SKM-1 treated with dmso at 0.1 percent for 144 hours (cell line): Measurements from ENCODE around the gene PFN2.
"Not testable (repeated sequence)": the region's sequence is repeated elsewhere in the genome, so short reads cannot be mapped to it uniquely, and the experiment has no call there.

ENCODE experiments used
- DNase-seq: peaks from one replicate; lab custom pipeline; 2025; ENCODE audit not compliant: unreplicated experiment; lab: John Stamatoyannopoulos, UW

PFN2 gene

DNA sequence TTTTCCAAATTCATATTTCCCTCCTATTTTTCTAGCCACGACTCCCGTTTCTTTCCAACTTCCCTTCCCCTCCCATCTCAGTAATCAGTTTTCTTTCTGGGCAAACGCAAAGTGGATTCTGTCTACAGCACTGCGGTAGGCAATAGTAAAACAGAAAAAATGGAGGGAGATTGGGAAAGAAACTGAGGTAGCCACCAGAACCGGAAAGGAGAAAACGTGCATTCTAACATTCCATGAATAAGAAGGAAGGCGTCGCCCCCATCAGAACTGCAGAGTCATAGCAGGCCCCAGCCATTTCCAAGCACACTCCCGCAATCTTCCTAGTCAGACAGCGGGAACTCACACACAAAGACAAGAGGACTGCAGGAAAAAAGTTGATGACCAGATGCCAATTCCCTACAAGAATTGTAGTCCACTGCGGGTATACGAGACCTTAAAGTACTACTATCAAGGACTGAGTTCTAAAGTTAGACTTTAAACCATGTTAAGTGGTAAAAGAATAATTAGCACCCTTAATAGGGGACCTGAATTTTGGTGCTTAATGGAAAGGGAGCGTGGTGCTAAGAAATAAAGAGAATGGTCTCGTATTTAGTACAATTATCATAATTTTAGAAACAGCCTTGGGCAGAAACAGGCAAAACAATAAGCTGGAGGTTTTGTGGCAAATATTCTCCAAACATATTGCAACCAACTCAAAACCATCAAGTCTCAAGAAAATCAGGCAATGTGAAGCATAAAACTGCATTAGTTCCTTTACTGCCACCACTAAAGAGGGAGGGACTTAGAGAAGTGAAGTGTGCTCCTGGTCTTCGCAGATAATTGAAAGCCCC lies 1.4 kb downstream of the PFN2 start:
- no peak for DNase-seq

DNA sequence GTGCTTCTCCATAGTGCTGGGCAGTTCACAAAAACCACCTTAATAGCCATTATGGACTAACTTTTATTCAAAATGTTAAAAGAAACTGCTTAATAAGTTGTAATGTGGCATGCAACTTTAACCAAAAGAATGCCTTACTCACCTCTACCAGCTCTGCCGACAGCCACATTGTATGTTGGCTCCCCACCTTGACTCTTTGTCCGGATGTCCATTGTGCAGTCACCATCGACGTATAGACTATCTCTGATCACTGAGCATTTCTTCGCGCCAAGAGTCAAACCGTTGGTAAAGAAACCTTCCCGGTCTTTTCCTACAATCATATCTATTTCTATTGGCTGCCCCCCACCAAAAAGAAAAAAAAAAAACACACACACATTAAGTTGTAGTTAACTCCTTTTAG lies 2.5 kb downstream of the PFN2 start:
- no peak for DNase-seq

DNA sequence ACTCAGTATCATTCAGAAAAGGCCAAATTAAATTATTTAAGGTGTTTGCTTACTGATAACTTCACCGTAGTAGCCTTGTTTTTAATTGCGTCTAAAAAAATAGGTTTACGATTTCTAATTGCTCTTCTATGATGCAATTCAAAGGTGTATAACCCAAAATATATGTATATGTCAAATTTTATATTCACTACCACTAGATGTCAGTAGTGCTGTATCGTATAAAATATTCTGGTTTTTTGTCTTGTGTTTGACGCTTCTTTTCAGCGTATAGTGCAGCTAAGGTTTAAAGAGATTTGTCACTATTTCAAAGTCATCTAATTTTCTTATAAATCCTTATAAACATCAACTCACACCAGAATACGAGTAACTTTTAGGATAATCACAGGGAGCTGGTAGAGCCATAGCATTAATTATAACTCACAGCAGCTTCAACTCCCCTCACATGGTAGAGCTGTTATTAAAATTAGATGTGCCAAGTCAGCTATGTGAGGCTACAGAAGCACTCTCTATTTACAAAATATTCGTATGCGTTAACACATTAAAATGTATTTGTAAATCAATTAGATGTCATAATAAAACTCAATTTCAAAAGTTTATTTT lies 3.5 kb downstream of the PFN2 start:
- DNase-seq = peak; percentile 46

DNA sequence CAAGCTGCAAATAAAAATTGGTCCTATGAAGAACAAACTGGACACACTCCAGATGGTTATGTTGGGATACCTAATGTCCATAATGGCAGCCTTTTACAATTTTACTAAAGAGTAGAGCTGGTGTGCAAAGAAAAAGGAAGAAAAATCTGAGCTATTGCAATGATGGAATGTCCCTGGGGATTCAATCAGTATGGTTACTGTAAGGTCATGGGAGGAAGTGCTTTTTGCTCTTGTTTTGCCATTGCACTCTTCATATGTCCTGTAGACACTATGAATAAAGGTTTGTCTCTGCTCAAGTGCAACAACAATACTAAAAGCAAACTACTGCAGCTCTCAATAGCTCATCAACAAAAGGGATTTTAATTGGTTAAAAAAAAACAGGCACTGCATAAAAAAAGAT lies 5.4 kb downstream of the PFN2 start:
- no peak for DNase-seq

DNA sequence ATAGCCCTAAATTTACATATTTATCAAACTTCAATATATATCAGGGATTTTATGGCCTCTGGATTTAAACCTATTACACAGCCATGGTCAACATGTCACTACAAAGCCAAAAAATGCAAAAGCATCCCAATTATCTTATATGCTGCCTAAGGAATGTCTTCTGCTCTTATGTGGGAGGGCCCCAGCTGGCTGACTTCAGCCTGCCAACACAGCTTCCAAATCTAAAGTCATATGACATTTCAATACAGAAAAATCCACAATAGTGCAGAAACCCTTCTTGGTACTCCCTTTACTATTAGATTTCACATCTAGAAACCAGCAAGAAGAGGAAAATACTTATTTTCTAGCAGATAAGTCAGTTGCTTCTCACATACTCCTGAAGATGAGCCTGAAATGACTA lies 6.4 kb downstream of the PFN2 start:
- no peak for DNase-seq

DNA sequence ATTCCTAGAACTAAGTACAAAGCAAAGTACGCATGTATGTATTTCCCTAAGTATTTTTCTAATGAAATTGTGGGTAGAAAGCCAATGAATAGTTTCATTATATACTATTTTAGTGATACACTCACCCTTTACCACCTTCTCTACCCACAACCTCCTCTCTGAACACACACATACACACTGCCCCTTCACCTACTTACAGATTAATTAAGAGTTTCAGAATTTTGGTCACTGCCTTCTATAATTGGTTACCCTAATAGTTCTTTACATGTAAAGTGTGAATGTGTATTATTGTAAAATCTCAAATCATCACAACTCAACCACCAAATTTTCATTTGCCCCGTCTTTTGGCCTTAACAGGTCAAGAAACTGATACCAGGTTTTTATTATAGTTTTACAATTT lies 7.2 kb downstream of the PFN2 start:
- no peak for DNase-seq

DNA sequence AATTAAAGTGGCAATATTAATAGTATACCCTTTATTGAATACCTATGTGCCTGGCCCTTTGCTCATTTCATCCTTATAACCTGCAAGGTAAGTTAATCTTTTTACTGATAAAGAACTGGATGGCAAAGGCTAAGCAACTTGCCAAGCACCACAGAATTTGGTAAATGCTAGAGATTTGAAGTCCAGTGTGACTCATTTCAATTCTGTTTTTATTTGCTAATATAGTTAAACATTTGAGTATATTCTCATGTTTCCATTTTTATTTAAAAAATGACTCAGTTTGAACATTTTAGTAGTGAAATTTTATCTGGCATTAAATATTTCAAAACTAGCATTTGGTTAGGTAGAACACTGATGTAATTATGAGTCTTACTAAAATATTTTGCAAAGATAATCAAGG lies 11.3 kb downstream of the PFN2 start:
- no peak for DNase-seq

DNA sequence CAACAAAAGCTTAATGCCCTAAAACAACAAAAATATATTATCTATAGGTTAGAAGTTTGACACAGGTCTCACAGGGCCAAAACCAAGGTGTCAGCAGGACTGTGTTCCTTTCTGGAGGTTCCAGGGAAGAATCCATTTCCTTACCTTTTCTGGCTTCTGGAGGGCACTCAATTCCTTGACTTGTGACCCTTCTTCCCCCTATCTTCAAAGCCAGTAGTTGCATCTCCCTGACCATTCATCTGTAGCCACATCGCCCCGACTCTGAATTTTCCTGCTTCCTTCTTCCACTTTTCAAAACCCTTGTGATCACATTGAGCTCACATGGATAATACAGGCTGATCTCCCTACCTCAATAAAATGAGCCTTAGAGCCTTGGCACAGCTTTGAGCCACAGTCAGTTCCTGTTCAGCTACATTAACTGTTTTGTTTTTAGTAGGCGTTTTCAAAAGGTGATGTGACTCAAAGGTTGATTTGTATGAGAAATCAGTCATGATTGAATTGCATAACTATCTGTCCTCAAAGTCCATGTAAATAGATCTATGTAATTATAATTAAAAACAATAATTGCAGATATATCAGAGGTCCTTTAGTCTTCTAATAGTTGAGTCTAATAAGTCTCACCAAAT lies 12.4 kb downstream of the PFN2 start:
- DNase-seq = no peak

DNA sequence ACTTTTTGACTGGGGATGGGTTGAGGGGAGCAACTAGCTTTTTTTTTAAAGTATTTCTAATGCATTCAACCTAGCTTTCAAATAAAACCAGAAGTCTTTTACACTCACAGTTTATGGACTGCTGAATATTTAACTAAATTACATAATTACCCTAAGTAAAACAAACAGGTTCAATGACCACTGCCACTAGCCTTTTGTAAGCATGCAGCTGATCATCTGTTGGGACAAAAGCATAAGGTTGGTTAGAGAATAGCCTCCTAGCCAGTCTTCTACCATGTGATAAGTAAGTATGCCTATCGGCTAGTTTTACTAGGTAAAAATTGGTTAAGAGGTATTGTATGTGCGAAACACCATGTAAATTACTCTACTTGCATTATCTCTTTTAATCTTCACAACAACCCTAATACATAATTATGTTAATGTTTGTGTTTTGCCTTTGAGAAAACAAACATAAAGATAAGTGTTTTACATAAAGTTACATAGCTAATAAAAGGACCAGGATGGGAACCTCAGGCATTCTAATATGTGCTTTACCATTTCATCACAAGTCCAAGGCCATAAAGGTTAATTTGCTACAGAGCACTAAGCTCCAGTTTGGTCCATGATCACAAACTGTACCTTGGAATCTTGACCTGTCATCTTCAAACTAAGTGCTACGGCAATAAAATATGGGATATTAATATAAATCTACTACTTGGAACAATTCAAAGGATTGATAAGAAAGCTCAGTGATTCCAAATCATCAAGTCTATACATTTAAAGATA lies 13.2 kb downstream of the PFN2 start:
- no peak for DNase-seq

DNA sequence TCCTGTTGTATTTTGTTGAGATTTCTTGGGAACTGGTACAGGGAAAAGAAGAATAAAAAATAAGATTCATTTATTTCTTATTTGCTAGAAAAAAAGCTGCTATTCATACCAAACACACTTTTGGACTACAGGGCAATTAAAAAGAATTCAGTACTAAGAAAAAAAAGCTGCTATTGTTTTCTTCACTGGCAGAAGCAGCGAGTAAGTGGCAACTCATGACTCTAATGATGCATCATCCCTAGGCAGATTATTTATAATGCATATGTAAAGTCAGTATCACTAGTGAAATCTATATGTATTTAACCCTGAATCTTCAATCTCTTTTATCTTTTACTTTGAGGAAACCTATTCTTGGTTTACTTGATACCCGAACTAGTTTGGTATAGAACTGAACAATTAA lies 15.2 kb downstream of the PFN2 start:
- no peak for DNase-seq

DNA sequence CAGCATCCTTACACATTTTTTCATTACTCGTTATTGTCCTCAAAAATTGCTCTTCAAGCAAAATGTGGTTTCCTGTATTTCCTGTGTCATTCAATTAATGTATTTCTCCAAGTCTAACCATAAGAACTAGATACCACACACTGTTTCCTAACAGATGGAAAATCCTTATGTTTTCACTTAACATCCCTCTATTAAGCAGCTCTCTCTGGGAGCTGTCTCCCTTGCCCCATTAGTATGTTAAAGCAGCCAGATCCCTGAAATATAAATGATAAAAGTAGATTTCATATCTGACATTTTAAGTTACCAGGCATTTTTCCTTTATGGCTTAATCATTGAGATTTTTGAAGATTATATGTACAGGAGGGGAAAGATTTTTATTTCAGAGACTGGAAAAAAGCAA lies 15.9 kb downstream of the PFN2 start:
- no peak for DNase-seq

DNA sequence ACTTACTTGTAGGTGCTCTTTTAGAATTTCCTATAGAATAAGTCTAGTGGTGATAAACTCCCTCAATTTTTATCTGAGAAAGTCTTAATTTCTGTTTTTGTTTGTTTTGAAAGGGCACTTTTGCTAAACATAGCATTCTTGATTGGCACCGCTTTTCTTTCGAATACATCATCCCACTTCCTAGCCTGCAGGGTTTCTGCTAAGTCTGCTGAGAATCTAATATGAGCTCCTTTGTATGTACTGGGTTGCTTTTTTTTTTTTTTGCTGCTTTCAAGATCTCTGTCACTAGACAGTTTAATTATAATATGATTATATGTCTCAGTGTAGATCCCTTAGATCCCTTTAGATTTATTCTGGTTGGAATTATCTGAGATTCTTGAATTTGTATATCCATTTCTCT lies 21.5 kb downstream of the PFN2 start:
- DNase-seq = no peak

DNA sequence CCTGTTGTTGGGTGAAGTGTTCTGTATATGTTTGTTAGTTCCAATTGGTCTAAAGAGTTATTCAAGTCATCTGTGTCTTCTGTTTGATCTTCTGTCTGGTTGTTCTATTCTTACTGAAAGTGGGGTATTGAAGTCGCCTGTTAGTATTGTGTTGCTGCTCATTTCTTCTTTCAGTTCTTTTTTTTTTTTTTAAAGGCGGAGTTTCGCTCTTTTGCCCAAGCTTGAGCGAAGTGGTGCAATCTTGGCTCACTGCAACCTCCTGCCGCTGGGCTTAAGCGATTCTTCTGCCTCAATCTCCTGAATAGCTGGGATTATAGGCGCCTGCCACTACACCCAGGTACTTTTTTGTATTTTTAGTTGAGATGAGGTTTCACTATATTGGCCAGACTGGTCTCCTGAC lies 23.5 kb downstream of the PFN2 start:
- DNase-seq = no peak

DNA sequence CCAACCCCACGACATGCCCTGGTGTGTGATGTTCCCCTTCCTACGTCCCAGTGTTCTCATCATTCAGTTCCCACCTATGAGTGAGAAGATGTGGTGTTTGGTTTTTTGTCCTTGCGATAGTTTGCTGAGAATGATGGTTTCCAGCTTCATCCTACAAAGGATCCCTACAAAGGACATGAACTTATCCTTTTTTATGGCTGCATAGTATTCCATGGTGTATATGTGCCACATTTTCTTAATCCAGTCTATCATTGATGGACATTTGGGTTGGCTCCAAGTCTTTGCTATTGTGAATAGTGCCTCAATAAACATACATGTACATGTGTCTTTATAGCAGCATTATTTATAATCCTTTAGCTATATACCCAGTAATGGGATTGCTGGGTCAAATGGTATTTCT lies 26.7 kb downstream of the PFN2 start:
- not testable (repeated sequence) for DNase-seq

DNA sequence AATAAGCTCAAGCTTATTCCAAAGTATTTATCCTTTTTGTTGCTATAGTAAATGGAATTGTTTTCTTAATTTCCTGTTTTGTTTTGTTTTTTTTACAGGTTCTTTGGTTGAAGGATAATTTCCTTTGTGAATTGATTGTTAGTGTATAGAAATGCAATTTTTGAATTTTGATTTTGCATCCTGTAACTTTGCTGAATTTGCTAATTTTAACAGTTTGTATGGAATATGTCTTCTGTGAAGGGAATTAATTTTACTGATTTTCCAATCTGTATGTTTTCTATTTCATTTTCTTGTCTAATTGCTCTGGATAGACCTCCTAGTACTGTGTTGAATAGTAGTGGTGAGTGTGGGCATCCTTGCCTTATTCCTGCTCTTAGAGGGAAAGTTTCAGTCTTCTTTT lies 28.3 kb downstream of the PFN2 start:
- no peak for DNase-seq

DNA sequence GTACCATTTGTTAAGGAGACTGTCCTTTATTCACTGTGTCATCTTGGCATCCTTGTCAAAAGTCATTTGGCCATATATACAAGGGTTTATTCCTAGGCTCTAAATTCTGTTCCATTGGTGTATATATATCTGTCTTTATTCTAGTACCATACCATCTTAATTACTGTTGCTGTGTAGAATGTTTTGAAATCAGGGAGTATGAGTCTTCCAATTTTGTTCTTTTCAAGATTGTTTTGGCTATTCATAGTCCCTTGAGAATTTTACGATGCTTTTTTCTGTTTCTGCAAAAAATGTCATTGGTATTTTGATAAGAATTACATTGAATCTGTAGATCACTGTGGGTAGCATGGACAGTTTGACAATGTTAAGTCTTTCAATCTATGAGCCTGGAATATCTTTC lies 28.7 kb downstream of the PFN2 start:
- no peak for DNase-seq

DNA sequence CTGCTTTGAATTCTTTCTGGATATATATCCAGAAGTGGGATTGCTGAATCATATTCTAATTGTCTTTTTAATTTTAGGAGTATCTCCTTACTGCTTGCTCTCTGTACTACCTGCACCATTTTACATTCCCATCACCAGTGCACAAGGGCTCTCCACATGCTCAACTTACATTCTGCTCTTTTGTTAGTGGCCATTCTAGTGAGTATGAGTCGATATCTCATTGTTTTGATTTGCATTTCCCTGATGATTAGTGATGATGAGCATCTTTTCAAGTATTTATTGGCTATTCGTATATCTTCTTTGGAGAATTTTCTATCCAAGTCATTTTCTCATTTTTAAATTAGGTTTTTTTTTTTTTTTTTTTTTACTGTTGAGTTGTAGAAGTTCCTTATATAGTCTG lies 29.5 kb downstream of the PFN2 start:
- DNase-seq = no peak

DNA sequence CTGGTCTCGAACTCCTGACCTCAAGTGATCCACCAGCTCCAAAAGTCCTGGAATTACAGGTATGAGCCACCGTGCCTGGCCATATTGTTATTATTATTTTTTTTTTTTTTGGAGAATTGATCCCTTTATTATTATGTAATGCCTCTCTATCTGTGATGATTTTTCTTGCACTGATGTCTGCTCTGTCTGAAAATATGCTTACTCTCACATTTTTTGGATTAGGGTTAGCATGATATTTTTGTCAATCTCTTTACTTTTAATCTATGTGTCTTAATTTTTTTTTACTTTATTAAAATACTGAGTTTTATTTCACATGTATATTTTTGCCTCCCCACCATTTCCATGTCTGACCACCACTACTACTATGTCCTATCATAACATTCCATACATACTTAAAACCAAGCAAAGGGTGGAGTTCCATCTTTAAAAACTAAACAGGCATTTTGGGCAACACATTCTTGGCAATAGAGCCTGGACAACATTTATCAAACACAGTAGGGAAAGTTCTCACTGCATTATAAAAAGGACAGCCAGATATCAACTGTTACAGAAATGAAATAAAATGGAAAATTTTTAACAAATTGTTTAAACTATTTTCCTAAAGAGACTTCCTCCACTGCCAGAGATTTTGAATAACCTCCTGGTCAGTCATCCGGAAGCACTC lies 32.2 kb downstream of the PFN2 start:
- not testable (repeated sequence) for DNase-seq

DNA sequence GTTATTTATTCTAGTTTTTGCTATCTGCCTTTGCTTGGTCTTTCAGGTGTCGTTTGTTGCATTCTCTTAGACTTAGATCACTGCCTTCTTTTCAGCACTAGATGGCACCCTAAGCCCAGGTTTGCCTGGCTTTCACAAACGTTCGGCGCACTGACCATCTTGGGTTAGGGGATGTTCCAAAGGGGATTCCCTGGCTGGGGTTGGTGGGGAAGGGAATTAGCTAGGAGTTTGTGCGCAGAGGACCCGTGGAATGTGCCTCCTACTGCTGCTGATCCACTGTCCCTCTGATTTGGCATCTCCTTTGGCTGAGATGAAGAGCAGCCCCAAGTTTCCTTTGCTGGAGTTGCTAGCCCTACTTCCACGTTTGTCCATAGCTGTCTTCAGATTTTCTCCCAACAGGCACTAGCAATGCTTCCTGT lies 33.9 kb downstream of the PFN2 start:
- peak; percentile 32 for DNase-seq

DNA sequence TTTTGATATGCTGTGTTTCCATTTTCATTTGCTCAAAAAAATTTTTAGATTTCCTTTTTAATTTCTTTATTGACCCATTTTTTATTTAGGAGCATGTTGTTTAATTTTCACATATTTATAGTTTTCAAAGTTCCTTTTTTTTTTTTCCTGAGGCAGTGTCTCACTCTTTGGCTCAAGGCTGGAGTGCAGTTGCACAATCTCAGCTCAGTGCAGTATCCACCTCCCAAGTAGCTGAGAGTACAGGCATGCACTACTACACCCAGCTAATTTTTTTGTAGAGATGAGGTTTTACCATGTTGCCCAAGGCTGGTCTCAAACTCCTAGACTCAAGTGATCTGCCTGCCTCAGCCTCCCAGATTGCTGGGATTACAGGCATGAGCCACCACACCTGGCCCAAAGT lies 36.2 kb downstream of the PFN2 start:
- no peak for DNase-seq

DNA sequence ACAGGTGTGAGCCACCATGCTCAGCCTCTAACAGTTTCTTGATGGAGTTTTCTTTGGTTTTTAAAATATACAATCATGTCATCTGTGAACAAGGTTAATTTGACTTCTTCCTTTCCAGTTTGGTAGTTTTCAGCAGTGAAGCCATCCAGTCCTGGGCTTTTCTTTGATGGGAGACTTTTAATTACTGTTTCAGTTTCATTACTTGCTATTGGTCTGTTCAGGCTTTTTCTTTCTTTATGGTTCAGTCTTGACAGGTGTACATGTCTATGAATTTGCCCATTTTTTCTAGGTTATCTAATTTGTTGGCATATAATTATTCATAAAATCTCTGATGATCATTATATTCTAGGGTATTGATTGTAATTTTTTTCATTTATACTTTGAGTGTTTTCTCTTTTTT lies 36.8 kb downstream of the PFN2 start:
- DNase-seq = no peak
